ENCODE measurements around the gene TNC.

Gene TNC

GRCh38 chr9:114989600-114990410, 128.2 kb downstream of the TNC start:
- DNase-seq (ENCODE audit: extremely low spot score) = peak; percentile 21
- no peak for TF ChIP-seq CTCF (IDR thresholded peaks at IDR 0.05; ENCODE audit: control extremely low read depth, extremely low read depth, low read depth, missing control alignments)
- CTCF ChIA-PET = interaction anchor here (0.7 to 1.6 kb wide), 13 partner anchors 9 to 309 kb away, joined by 3 to 8 read pairs (median 3); no protein-coding TSS in a partner anchor
- POLR2A ChIA-PET = no interaction called here

GRCh38 chr9:114988962-114989599, 128.9 kb downstream of the TNC start:
- peak; percentile 28 for DNase-seq (ENCODE audit: extremely low spot score)
- POLR2A ChIA-PET = no interaction called here
- CTCF ChIA-PET = interaction anchor here (1.0 to 1.6 kb wide), 12 partner anchors 8 to 308 kb away, joined by 3 to 8 read pairs (median 4); no protein-coding TSS in a partner anchor
- no peak for TF ChIP-seq CTCF (IDR thresholded peaks at IDR 0.05; ENCODE audit: control extremely low read depth, extremely low read depth, low read depth, missing control alignments)

- ChIA-PET CTCF (interaction anchor here (1.0 to 1.3 kb wide), 2 partner anchors 9 to 16 kb away, joined by 3 read pairs; no protein-coding TSS in a partner anchor), POLR2A (no interaction called here)
- no peak for TF ChIP-seq CTCF (IDR thresholded peaks at IDR 0.05; ENCODE audit: control extremely low read depth, extremely low read depth, low read depth, missing control alignments)
- no peak for DNase-seq (ENCODE audit: extremely low spot score)
Observed at GRCh38 chr9:114987116-114987515, 130.8 kb downstream of the TNC start.

- POLR2A ChIA-PET = no interaction called here
- CTCF ChIA-PET = interaction anchor here (1.0 to 1.4 kb wide), 3 partner anchors 9 to 45 kb away, joined by 3 read pairs; no protein-coding TSS in a partner anchor
- TF ChIP-seq CTCF (IDR thresholded peaks at IDR 0.05; ENCODE audit: control extremely low read depth, extremely low read depth, low read depth, missing control alignments) = no peak
Observed at GRCh38 chr9:114985959-114986501, 131.9 kb downstream of the TNC start.

GRCh38 chr9:114981063-114981462, 136.9 kb downstream of the TNC start:
- CTCF ChIA-PET = interaction anchor here (0.7 to 2.0 kb wide), 9 partner anchors 7 to 300 kb away, joined by 3 to 6 read pairs (median 3); no protein-coding TSS in a partner anchor
- DNase-seq (ENCODE audit: extremely low spot score) = no peak
- POLR2A ChIA-PET = no interaction called here
- TF ChIP-seq CTCF (IDR thresholded peaks at IDR 0.05; ENCODE audit: control extremely low read depth, extremely low read depth, low read depth, missing control alignments) = no peak

More at GRCh38 chr9:114985959-114986501, 131.9 kb downstream of the TNC start:
- DNase-seq (ENCODE audit: extremely low spot score) = no peak

- no peak for TF ChIP-seq CTCF (IDR thresholded peaks at IDR 0.05; ENCODE audit: control extremely low read depth, extremely low read depth, low read depth, missing control alignments)
- CTCF ChIA-PET = interaction anchor here (0.8 to 1.3 kb wide), 4 partner anchors 9 to 292 kb away, joined by 3 to 4 read pairs (median 3); no protein-coding TSS in a partner anchor
- DNase-seq (ENCODE audit: extremely low spot score) = no peak
- POLR2A ChIA-PET = no interaction called here
Observed at GRCh38 chr9:114973216-114973615, 144.7 kb downstream of the TNC start.
